Stimulated activated CD8-positive, alpha-beta memory T cell treated with anti-CD3 and anti-CD28 coated beads, Interleukin-2, amount 100 ng/mL, for 48 hours (primary cell): ENCODE measurements around the gene TCF15.
"Not testable (repeated sequence)": the region's sequence is repeated elsewhere in the genome, so short reads cannot be mapped to it uniquely, and the experiment has no call there.

Experiments used
- DNase-seq, 2 donors: peaks; one replicate each; pipeline ENCODE4 v3.0.0-alpha.2; 2020; ENCODE audit warnings: low read depth in 2 of 2

TCF15 gene

GRCh38 chr20:642013-642397, 31.9 kb upstream of the TCF15 start:
- not testable (repeated sequence) for DNase-seq

GRCh38 chr20:641516-641875, 31.4 kb upstream of the TCF15 start:
- DNase-seq: no peak

- no peak for DNase-seq
Measured at GRCh38 chr20:640674-641515, 30.8 kb upstream of the TCF15 start.

GRCh38 chr20:638579-638978, 28.5 kb upstream of the TCF15 start:
- DNase-seq: no peak

- no peak for DNase-seq
Measured at GRCh38 chr20:637559-637958, 27.4 kb upstream of the TCF15 start.

GRCh38 chr20:635893-636338, 25.8 kb upstream of the TCF15 start:
- DNase-seq: no peak

- DNase-seq: no peak
Measured at GRCh38 chr20:635028-635892, 25.2 kb upstream of the TCF15 start.

GRCh38 chr20:634148-634925, 24.2 kb upstream of the TCF15 start:
- no peak for DNase-seq

GRCh38 chr20:631101-631500, 21.0 kb upstream of the TCF15 start:
- DNase-seq: no peak

GRCh38 chr20:626579-626978, 16.5 kb upstream of the TCF15 start:
- no peak for DNase-seq

GRCh38 chr20:625360-625932, 15.3 kb upstream of the TCF15 start:
- DNase-seq: no peak

- no peak for DNase-seq
Measured at GRCh38 chr20:623704-624103, 13.6 kb upstream of the TCF15 start.

GRCh38 chr20:623021-623420, 12.9 kb upstream of the TCF15 start:
- no peak for DNase-seq

GRCh38 chr20:622161-622560, 12.1 kb upstream of the TCF15 start:
- DNase-seq: no peak

- DNase-seq: no peak
Measured at GRCh38 chr20:621125-621756, 11.1 kb upstream of the TCF15 start.

- DNase-seq: no peak
Measured at GRCh38 chr20:620246-620645, 10.1 kb upstream of the TCF15 start.

- DNase-seq: no peak
Measured at GRCh38 chr20:618980-619379, 8.9 kb upstream of the TCF15 start.

- DNase-seq: no peak
Measured at GRCh38 chr20:617934-618690, 8.0 kb upstream of the TCF15 start.

GRCh38 chr20:615514-615913, 5.4 kb upstream of the TCF15 start:
- DNase-seq: no peak

- no peak for DNase-seq
Measured at GRCh38 chr20:611843-612185, 1.7 kb upstream of the TCF15 start.
